ENCODE results near the gene IL12RB1. TPM values are rescaled to one million over a fixed set of nuclear protein-coding genes. Genes with fewer than 3 reads are reported as not detected.
A peak's percentile ranks its signal among the peaks of the same experiment; 100 is the strongest.

The IL12RB1 gene
- polyA plus RNA-seq, 1 donor (not counting 4 experiments of a cell fraction or from before 2014, with no cell fraction given) = 0.09 TPM

- peak within 1 kb of the TSS; percentile 58 for H3K9ac ChIP-seq (ENCODE audit: control insufficient read depth, extremely low read depth, insufficient read depth, low read length)
- H2AFZ ChIP-seq (ENCODE audit: control insufficient read depth, low read length) = peak within 1 kb of the TSS; percentile 68
- H3K4me2 ChIP-seq (ENCODE audit: control insufficient read depth, extremely low read depth, insufficient read depth, low read depth, low read length) = peak within 1 kb of the TSS; percentile 93
- H3K9me3 ChIP-seq (ENCODE audit: control insufficient read depth, low read depth, low read length) = no peaks in the 10 kb centered on the region
- dilution Hi-C loops (cut with MboI; ENCODE audit: extremely low pct_ligation_motif_present, low sequenced_read_pairs) = no loop called here
- H3K27ac ChIP-seq (ENCODE audit: control insufficient read depth, insufficient read depth, low read length) = no peak within 1 kb of the TSS
- DNase-seq (ENCODE audit: low read depth, low spot score) (no peak), FAIRE-seq (no peak)
- H3K27me3 ChIP-seq (ENCODE audit: control insufficient read depth, extremely low read depth, insufficient read depth, low read length) = peaks cover 19% of the 10 kb centered on the region
- TF ChIP-seq CTCF (optimal IDR thresholded peaks at IDR 0.05 in 1 of 3, IDR thresholded peaks at IDR 0.05 in 1 of 3, conservative IDR thresholded peaks at IDR 0.05 in 1 of 3; ENCODE audit: extremely low read depth in 1 of 3, insufficient read depth in 2 of 3, low read length in 3 of 3) (no peak), EZH2 (IDR thresholded peaks at IDR 0.05; ENCODE audit: low read length) (no peak)
- no peaks in the 10 kb centered on the region for H3K36me3 ChIP-seq (ENCODE audit: control insufficient read depth in 2 of 2, extremely low read depth in 1 of 2, insufficient read depth in 2 of 2, low read length in 2 of 2)
- no peaks in the 10 kb centered on the region for H3K79me2 ChIP-seq (ENCODE audit: control insufficient read depth, insufficient read depth, low read length)
- no peaks in the 10 kb centered on the region for H4K20me1 ChIP-seq (ENCODE audit: control insufficient read depth, extremely low read depth, insufficient read depth, low read length)
- H3K4me1 ChIP-seq (ENCODE audit: control insufficient read depth, extremely low read depth, insufficient read depth, low read length) = peaks cover 15% of the 10 kb centered on the region
- no peaks in the 10 kb centered on the region for H3K9me1 ChIP-seq (ENCODE audit: control insufficient read depth, extremely low read depth, insufficient read depth, low read length)
- peak within 1 kb of the TSS; percentile 49 to 67 (median 63) for H3K4me3 ChIP-seq (ENCODE audit: control insufficient read depth in 2 of 3, extremely low read depth in 1 of 3, insufficient read depth in 2 of 3, low read depth in 1 of 3, low read length in 3 of 3)
Observed at GRCh38 chr19:18097217-18097992, 10.7 kb upstream of the IL12RB1 start, which contains the start of gene MAST3. Gene MAST3 (plus strand): TSS chr19:18097778. CDS start chr19:18097793, 15 bp downstream.

DNA sequence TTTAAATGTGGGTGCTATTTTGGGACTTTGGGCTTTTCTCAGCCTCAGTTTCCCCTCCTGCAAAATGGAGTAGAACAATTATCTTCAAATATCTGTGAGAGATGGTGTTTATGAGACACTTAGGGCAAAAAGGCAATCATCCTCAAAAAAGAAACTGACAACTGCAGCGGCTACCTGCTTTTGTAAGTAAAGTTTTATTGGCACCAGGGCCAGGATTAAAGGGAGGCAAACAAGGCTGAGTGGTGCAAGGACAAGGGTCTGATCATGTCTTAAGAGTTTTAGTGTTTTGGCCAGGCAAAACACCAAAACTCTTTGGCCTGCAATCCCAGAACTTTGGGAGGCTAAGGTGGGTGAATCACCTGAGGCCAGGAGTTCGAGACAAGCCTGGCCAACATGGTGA is 9.5 kb upstream of the IL12RB1 start:
- no peak overlapping the region for H3K9ac ChIP-seq (ENCODE audit: control insufficient read depth, extremely low read depth, insufficient read depth, low read length)
- no peak overlapping the region for H3K27ac ChIP-seq (ENCODE audit: control insufficient read depth, insufficient read depth, low read length)
- no peak for TF ChIP-seq EZH2 (IDR thresholded peaks at IDR 0.05; ENCODE audit: low read length)
- no peak for TF ChIP-seq CTCF (optimal IDR thresholded peaks at IDR 0.05 in 1 of 3, IDR thresholded peaks at IDR 0.05 in 1 of 3, conservative IDR thresholded peaks at IDR 0.05 in 1 of 3; ENCODE audit: extremely low read depth in 1 of 3, insufficient read depth in 2 of 3, low read length in 3 of 3)
- no peaks in the 10 kb centered on the region for H4K20me1 ChIP-seq (ENCODE audit: control insufficient read depth, extremely low read depth, insufficient read depth, low read length)
- H3K27me3 ChIP-seq (ENCODE audit: control insufficient read depth, extremely low read depth, insufficient read depth, low read length) = peaks cover 19% of the 10 kb centered on the region
- no peaks in the 10 kb centered on the region for H3K36me3 ChIP-seq (ENCODE audit: control insufficient read depth in 2 of 2, extremely low read depth in 1 of 2, insufficient read depth in 2 of 2, low read length in 2 of 2)
- FAIRE-seq (no peak), DNase-seq (ENCODE audit: low read depth, low spot score) (no peak)
- dilution Hi-C loops (cut with MboI; ENCODE audit: extremely low pct_ligation_motif_present, low sequenced_read_pairs) = no loop called here
- no peak overlapping the region for H3K4me3 ChIP-seq (ENCODE audit: control insufficient read depth in 2 of 3, extremely low read depth in 1 of 3, insufficient read depth in 2 of 3, low read depth in 1 of 3, low read length in 3 of 3)
- H2AFZ ChIP-seq (ENCODE audit: control insufficient read depth, low read length) = no peak overlapping the region
- H3K4me2 ChIP-seq (ENCODE audit: control insufficient read depth, extremely low read depth, insufficient read depth, low read depth, low read length) = no peak overlapping the region
- H3K79me2 ChIP-seq (ENCODE audit: control insufficient read depth, insufficient read depth, low read length) = no peaks in the 10 kb centered on the region
- no peaks in the 10 kb centered on the region for H3K9me1 ChIP-seq (ENCODE audit: control insufficient read depth, extremely low read depth, insufficient read depth, low read length)
- H3K9me3 ChIP-seq (ENCODE audit: control insufficient read depth, low read depth, low read length) = no peaks in the 10 kb centered on the region
- H3K4me1 ChIP-seq (ENCODE audit: control insufficient read depth, extremely low read depth, insufficient read depth, low read length) = peaks cover 15% of the 10 kb centered on the region

All from keratinocyte (primary cell).